Esophagus (tissue), 2 donors: ENCODE results near the gene APC2. TPM values are rescaled to one million over a fixed set of nuclear protein-coding genes. Genes with fewer than 3 reads are reported as not detected.
"Not testable (repeated sequence)": the region's sequence is repeated elsewhere in the genome, so short reads cannot be mapped to it uniquely, and the experiment has no call there.

Source experiments
- H3K27ac ChIP-seq, 2 donors: one replicate each; pipeline ENCODE4 v1.5.1; 2013; ENCODE audit warnings: low read depth in 2 of 2, mild to moderate bottlenecking in 2 of 2, inconsistent platforms in 1 of 2, low read length in 1 of 2, moderate library complexity in 1 of 2
- H3K27me3 ChIP-seq, 2 donors: one replicate each; pipeline ENCODE4 v1.6.1; 2013; ENCODE audit warnings: low read length in 2 of 2, control low read depth in 1 of 2, mild to moderate bottlenecking in 1 of 2; ENCODE audit not compliant: insufficient read depth in 2 of 2, control insufficient read depth in 1 of 2
- H3K36me3 ChIP-seq, 2 donors: one replicate each; pipeline ENCODE4 v1.6.1; 2013; ENCODE audit warnings: low read length in 1 of 2; ENCODE audit not compliant: control insufficient read depth in 2 of 2, insufficient read depth in 2 of 2
- H3K4me1 ChIP-seq, 2 donors: one replicate each; pipeline ENCODE4 v1.6.1; 2013; ENCODE audit warnings: low read length in 1 of 2; ENCODE audit not compliant: control insufficient read depth in 2 of 2, insufficient read depth in 2 of 2
- H3K4me3 ChIP-seq, 2 donors: one replicate each; pipeline ENCODE4 v1.5.1; 2013; ENCODE audit warnings: low read length in 2 of 2, mild to moderate bottlenecking in 2 of 2, low read depth in 1 of 2, moderate library complexity in 1 of 2
- H3K9me3 ChIP-seq, 2 donors: one replicate each; pipeline ENCODE4 v1.6.1; 2013; ENCODE audit warnings: mild to moderate bottlenecking in 2 of 2, low read depth in 1 of 2, low read length in 1 of 2, moderate library complexity in 1 of 2; ENCODE audit not compliant: control insufficient read depth in 2 of 2, insufficient read depth in 1 of 2
- WGBS, 2 donors: extraction: QIAGEN DNeasy Blood & Tissue Kit; methylation state at CpG; one replicate each; pipeline ENCODE4 v1.1.7; 2013; 5-methylcytosine and 5-hydroxymethylcytosine counted together
- polyA plus RNA-seq, 2 donors: library from polyadenylated mRNA; stranded (reverse); fragments of 200-250 nt; gene quantifications; one replicate each; pipeline ENCODE4 v1.2.3, GENCODE V29; 2013
- donor health status: healthy with polysubstance abuse.
- donor health status: Bipolar disorder and iron deficiency.

The APC2 gene
- polyA plus RNA-seq, 2 donors, result 0.02 to 0.10 TPM

DNA sequence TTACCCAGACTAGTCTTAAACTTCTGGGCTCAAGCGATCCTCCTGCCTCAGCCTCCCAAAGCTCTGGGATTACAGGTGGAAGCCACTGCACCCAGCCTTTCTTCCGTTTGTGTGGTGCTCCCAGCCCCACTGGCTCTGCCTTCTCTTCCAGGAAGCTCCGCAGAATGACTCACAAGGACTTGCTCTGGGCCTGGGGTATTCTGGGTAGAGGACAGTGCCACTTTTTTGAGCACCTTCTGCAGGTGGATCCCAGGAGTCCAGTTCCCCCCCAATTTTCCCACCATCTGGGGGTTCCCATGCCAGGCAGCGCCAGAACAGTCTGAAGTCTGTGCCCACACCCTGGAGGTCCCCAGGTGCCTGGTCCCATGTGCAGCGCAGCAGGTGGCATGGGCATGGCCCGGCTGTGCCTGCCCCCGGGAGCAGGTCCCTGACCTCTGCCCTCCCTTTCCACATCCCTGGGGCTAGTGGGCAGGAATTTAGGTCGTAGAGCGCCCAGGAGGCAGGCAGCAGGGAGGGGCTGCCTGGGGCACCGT is 42.6 kb downstream of the APC2 start:
- Histone ChIP-seq H3K27ac (no peak overlapping the region), H3K36me3 (no peaks in the 10 kb centered on the region), H3K27me3 (no peaks in the 10 kb centered on the region), H3K4me1 (peaks cover 2 to 14% of the 10 kb centered on the region in 2 donors), H3K9me3 (no peaks in the 10 kb centered on the region), H3K4me3 (no peak overlapping the region)
- 63 to 72% methylated on average over 10 of the region's 10 CpGs for WGBS, 2 donors

DNA sequence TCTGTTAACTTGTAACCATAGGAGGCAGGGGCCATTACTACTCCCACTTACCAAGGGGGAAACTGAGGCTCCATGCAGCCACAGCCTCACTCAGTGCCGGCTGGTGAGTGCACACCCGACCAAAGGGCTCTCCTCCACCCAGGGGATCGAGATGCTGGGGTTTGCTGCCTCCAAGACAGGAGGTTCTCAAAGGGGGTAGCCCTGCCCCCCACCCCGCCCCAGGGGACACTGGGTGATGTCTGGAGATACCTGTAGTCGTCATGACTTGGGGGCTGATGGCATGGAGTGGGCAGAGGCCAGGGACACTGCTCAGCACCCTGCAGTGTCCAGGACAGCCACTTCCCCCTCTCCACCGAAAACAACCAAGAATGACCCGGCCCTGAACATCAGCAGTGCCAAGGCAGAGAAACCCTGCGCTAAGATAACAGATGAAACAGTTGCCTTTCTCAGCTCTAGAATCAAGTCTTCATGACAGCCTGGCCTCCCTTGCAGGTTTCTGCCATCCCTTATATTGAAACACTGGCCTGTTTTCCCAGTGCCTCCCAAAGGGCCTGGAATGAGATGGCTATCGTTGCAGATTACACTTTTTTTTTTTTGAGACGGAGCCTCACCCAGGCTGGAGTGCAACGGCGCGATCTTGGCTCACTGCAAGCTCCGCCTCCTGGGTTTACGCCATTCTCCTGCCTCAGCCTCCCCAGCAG is 44.3 kb downstream of the APC2 start:
- H3K27ac ChIP-seq, result no peak overlapping the region
- no peaks in the 10 kb centered on the region for H3K9me3 ChIP-seq
- H3K27me3 ChIP-seq, result no peaks in the 10 kb centered on the region
- no peak overlapping the region for H3K4me3 ChIP-seq
- H3K4me1 ChIP-seq, result peaks cover 2 to 14% of the 10 kb centered on the region in 2 donors
- WGBS, 2 donors, result 63 to 67% methylated on average over 15 of the region's 15 CpGs
- H3K36me3 ChIP-seq, result no peaks in the 10 kb centered on the region

DNA sequence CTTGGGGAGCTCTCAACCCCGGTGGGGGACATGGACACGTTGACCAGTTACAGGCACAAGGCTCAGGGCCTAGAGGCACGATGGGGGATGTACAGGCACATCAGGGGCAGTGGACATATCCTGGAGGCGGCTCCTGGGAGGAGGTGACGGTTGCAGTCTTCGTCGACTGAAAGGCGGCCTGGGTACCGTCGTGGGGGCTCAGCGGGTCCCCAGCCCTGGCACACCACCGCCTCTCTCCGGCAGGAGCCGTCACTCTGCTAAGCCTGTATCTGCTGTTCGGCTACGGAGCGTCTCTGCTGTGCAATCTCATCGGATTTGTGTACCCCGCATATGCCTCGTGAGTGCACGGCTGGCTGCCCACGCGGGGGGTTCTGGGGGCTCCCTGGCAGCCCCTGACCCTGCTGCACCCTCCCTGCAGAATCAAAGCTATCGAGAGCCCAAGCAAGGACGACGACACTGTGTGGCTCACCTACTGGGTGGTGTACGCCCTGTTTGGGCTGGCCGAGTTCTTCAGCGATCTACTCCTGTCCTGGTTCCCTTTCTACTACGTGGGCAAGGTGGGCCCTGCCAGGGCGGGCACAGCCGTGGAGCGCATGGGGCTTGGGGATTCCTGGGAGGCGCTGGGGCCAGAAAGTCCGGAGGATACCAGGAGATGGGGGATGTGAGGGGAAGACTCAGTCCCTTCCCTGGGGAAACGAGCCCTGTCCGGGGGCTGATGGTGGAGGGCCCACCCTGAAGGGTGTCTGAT is 45.3 kb downstream of the APC2 start:
- no peaks in the 10 kb centered on the region for H3K27me3 ChIP-seq

DNA sequence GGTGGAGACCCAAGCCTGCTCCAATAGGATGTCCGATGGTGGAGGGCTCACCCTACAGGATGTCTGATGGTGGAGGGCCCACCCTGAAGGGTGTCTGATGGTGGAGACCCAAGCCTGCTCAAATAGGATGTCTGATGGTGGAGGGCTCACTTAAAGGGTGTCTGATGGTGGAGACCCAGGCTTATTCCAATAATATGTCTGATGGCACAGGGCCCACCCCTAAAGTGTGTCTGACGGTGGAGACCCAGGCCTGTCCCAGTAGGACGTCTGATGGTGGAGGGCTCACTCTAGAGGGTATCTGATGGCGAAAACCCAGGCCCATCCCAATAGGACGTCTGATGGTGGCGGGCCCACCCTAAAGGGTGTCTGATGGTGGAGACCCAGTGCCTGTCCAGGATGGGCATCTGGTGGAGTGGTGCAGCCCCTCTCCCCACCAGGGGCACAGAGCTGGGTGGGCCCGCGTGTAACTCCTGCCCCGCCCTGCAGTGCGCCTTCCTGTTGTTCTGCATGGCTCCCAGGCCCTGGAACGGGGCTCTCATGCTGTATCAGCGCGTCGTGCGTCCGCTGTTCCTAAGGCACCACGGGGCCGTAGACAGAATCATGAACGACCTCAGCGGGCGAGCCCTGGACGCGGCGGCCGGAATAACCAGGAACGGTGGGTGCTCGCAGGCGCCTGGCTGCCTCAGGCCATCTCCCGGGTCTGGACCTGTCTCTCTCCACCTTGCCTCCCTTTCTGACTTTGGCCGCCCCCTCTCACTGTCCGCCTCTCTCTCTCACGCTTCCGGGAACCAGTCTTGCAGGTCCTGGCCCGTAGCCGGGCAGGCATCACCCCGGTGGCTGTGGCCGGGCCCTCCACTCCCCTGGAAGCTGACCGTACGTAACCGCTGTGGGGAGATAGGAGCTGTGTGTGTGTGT is 46.1 kb downstream of the APC2 start:
- 49 to 57% methylated on average over 40 of the region's 40 CpGs for WGBS, 2 donors
- H3K27me3 ChIP-seq, result no peaks in the 10 kb centered on the region
- H3K4me3 ChIP-seq, result peak overlapping the region in 1 of 2 donors; percentile 5
- H3K4me1 ChIP-seq, result peaks cover 2 to 9% of the 10 kb centered on the region in 2 donors
- H3K36me3 ChIP-seq, result no peaks in the 10 kb centered on the region
- H3K27ac ChIP-seq, result no peak overlapping the region
- no peaks in the 10 kb centered on the region for H3K9me3 ChIP-seq

More for the DNA sequence above, 45.3 kb downstream of the APC2 start:
- no peak overlapping the region for H3K27ac ChIP-seq
- H3K36me3 ChIP-seq, result no peaks in the 10 kb centered on the region
- H3K9me3 ChIP-seq, result no peaks in the 10 kb centered on the region
- H3K4me3 ChIP-seq, result no peak overlapping the region
- 85 to 89% methylated on average over 37 of the region's 37 CpGs for WGBS, 2 donors
- H3K4me1 ChIP-seq, result peaks cover 2 to 9% of the 10 kb centered on the region in 2 donors

DNA sequence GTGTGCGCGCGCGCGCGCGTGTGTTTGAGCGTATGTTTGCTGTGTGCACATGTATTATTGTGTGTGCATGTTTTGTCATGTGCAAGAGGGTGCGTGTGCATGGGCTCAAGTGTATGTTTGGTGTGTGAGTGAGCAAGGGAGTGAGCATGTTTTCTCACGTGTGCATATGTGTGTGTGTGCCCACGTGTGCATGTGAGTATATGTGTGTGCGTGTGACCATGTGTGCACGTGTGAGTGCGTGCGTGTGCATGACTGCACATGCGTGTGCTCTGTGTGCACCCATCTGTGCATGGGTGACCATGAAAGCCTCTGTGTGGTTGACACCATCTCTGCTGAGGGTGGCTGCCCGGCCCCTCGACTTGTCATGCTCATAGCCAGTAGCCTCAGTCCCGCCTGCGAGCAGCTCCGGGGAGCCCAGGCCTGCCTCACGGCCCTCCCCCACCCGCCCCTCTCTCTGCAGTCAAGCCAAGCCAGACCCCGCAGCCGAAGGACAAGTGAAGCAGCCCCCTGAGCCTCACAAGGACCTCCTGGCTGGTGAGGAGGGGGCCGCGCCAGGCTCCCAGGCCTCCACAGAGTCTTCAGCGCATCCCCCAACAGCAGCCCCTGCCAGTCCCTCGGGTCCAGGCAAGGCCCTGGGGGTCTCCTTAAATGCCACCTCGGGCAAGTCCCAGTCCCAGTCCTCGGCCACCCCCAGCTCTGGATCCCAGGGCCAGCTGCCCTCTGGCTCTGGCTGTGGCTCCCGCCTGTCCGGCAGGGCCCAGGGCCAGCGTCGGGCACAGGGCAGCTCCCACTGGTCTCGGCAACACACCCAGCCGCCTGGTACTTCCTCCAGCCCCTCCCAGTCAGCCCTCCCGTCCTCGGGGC is 47.0 kb downstream of the APC2 start:
- H3K4me3 ChIP-seq, result peak overlapping the region in 1 of 2 donors; percentile 5
- H3K36me3 ChIP-seq, result no peaks in the 10 kb centered on the region
- H3K9me3 ChIP-seq, result no peaks in the 10 kb centered on the region
- no peak overlapping the region for H3K27ac ChIP-seq
- H3K4me1 ChIP-seq, result peaks cover 2 to 9% of the 10 kb centered on the region in 2 donors
- H3K27me3 ChIP-seq, result no peaks in the 10 kb centered on the region
- WGBS, 2 donors, result 57 to 68% methylated on average over 39 of the region's 39 CpGs

DNA sequence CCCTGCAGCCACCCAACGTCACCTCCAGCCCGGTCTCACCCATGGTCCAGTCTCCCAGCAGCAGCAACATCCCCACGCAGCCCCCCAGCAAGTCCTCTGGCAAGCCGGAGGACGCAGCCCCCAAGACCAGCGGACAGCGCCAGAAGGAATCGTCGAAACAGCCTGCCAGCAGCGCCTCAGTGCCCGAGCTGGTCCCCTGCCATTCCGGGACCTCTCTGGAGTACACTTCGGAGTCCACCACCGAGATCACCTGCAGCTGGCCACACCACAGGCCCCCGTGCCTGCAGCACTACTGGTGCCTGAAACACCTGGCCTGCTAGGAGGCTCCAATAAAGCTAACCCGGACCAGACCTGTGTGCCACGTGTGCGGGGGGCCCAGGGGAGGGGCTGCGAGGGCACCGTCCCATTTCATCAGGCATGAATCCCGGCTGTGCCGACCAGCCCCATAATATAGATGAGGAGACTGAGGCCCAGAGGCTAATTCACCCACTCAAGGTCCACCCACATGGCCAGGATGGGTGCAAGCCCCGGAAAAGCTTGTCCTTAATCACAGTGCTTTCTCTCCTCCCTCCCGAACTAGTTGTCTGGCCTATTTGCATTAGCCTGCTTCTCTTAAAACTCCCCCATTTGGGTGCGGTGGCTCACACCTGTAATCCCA is 47.8 kb downstream of the APC2 start:
- Histone ChIP-seq H3K4me1 (peaks cover 2 to 9% of the 10 kb centered on the region in 2 donors), H3K27me3 (peaks cover 0 to 1% of the 10 kb centered on the region in 2 donors), H3K36me3 (no peaks in the 10 kb centered on the region), H3K4me3 (no peak overlapping the region), H3K27ac (no peak overlapping the region), H3K9me3 (no peaks in the 10 kb centered on the region)
- 86 to 87% methylated on average over 25 of the region's 25 CpGs for WGBS, 2 donors

DNA sequence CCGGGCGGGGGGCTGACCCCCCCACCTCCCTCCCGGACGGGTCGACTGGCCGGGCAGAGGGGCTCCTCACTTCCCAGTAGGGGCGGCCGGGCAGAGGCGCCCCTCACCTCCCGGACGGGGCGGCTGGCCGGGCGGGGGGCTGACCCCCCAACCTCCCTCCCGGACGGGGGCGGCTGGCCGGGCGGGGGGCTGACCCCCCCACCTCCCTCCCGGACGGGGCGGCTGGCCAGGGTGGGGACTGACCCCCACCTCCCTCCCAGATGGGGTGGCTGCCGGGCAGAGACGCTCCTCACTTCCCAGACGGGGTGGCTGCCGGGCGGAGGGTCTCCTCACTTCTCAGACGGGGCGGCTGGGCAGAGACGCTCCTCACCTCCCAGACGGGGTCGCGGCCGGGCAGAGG is 49.3 kb downstream of the APC2 start:
- not testable (repeated sequence) for H3K27ac ChIP-seq, H3K36me3 ChIP-seq, H3K9me3 ChIP-seq, H3K4me3 ChIP-seq, H3K27me3 ChIP-seq
- peaks cover 8 to 19% of the 10 kb centered on the region in 2 donors for H3K4me1 ChIP-seq
- WGBS, 2 donors, result 84 to 91% methylated on average over 10 to 34 of the region's 34 CpGs

DNA sequence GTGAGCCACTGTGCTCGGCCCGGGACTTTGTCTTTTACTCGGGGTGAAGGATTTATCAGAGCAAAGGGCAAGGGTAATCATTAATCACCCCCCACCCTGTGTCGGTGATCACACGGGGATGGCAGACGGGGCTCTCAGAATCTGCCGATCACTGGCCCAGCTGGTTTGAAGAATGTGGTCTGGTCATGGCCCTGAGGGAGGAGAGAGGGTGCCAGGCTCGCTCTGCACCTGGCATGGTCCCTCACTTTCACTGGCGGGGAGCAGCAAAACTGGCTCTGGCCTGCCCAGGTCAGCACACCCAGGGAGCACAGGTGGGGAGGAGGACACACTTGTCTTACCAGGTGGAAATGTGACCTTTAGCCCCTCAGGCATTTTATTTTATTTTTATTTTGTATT is 51.3 kb downstream of the APC2 start:
- Histone ChIP-seq H3K36me3 (no peaks in the 10 kb centered on the region), H3K27me3 (peaks cover 0 to 4% of the 10 kb centered on the region in 2 donors), H3K9me3 (no peaks in the 10 kb centered on the region), H3K4me3 (no peak overlapping the region), H3K27ac (no peak overlapping the region), H3K4me1 (peaks cover 8 to 15% of the 10 kb centered on the region in 2 donors)
- 32 to 38% methylated on average over 9 of the region's 9 CpGs for WGBS, 2 donors
